GM19238 (cell line): Measurements from ENCODE around the gene ZDHHC18.
"Not testable (repeated sequence)": the region's sequence is repeated elsewhere in the genome, so short reads cannot be mapped to it uniquely, and the experiment has no call there.

ENCODE experiments used
- DNase-seq: peaks from one replicate; pipeline ENCODE4 v3.0.0; 2011; ENCODE audit warnings: low spot score; ENCODE audit not compliant: insufficient read length

Gene ZDHHC18

GRCh38 chr1:26791148-26791547, 35.3 kb upstream of the ZDHHC18 start:
- DNase-seq: no peak

- no peak for DNase-seq
Measured at GRCh38 chr1:26791626-26792025, 34.9 kb upstream of the ZDHHC18 start.

GRCh38 chr1:26792924-26793323, 33.6 kb upstream of the ZDHHC18 start:
- DNase-seq: no peak

- no peak for DNase-seq
Measured at GRCh38 chr1:26794391-26794790, 32.1 kb upstream of the ZDHHC18 start.

- DNase-seq: no peak
Measured at GRCh38 chr1:26797627-26798026, 28.9 kb upstream of the ZDHHC18 start.

GRCh38 chr1:26799479-26800142, 26.9 kb upstream of the ZDHHC18 start:
- no peak for DNase-seq

- not testable (repeated sequence) for DNase-seq
Measured at GRCh38 chr1:26803932-26804331, 22.6 kb upstream of the ZDHHC18 start.

- peak; percentile 76 for DNase-seq
Measured at GRCh38 chr1:26810105-26810504, 16.4 kb upstream of the ZDHHC18 start.

GRCh38 chr1:26811057-26811456, 15.4 kb upstream of the ZDHHC18 start:
- no peak for DNase-seq

- no peak for DNase-seq
Measured at GRCh38 chr1:26811708-26812107, 14.8 kb upstream of the ZDHHC18 start.

- no peak for DNase-seq
Measured at GRCh38 chr1:26814377-26814776, 12.1 kb upstream of the ZDHHC18 start.

GRCh38 chr1:26814893-26815292, 11.6 kb upstream of the ZDHHC18 start:
- DNase-seq: no peak

GRCh38 chr1:26820784-26821269, 5.7 kb upstream of the ZDHHC18 start:
- DNase-seq: peak; percentile 74

- DNase-seq: no peak
Measured at GRCh38 chr1:26822737-26823395, 3.6 kb upstream of the ZDHHC18 start.

GRCh38 chr1:26824731-26825130, 1.8 kb upstream of the ZDHHC18 start:
- DNase-seq: no peak

- DNase-seq: no peak
Measured at GRCh38 chr1:26827106-26827604, 667 bp downstream of the ZDHHC18 start.

- DNase-seq: no peak
Measured at GRCh38 chr1:26827663-26828062, 1.2 kb downstream of the ZDHHC18 start.

- no peak for DNase-seq
Measured at GRCh38 chr1:26828411-26828991, 2.0 kb downstream of the ZDHHC18 start.

GRCh38 chr1:26829184-26829911, 2.9 kb downstream of the ZDHHC18 start:
- no peak for DNase-seq

GRCh38 chr1:26831059-26831458, 4.6 kb downstream of the ZDHHC18 start:
- DNase-seq: no peak

- no peak for DNase-seq
Measured at GRCh38 chr1:26831546-26832248, 5.2 kb downstream of the ZDHHC18 start.
